Stimulated activated CD4-positive, alpha-beta T cell treated with anti-CD3 and anti-CD28 coated beads, Interleukin-15, amount 100 ng/mL, for 1 hour (primary cell): ENCODE measurements around the gene PLEKHH3.

Experiments
- DNase-seq, 2 donors: peaks; one replicate each; pipeline ENCODE4 v3.0.0-alpha.2; 2020; ENCODE audit warnings: low read depth in 1 of 2, low spot score in 1 of 2

Gene PLEKHH3

GRCh38 chr17:42676424-42677011 lies at the start of gene PLEKHH3:
PLEKHH3 (minus strand) TSS chr17:42676994; CDS start chr17:42676563, 431 bp downstream.
- no peak for DNase-seq

GRCh38 chr17:42725143-42725542 lies 48.3 kb upstream of the PLEKHH3 start:
- no peak for DNase-seq

DNA sequence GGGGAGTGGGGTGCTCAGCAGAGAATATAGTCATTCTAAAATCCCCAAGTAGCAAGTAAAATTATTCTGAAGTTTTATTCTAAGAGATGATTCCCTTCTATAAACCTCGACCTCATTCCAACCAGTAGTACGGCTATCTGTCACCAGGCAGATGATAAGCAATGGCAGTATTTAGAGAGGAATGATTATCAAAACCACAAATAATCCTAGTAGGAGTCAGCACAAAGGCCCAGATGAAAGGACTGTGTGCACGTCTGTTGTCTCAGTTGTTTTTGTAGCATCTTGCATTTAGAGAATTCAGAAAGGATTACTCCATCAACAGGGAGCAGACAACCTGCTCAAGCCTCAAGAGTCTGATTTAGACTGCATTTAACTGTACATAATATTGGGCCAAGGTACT lies 46.8 kb upstream of the PLEKHH3 start:
- DNase-seq: no peak

GRCh38 chr17:42720996-42721583 lies 44.3 kb upstream of the PLEKHH3 start:
- no peak for DNase-seq

- no peak for DNase-seq
Measured at GRCh38 chr17:42709561-42709960, 32.8 kb upstream of the PLEKHH3 start.

GRCh38 chr17:42708588-42708987 lies 31.8 kb upstream of the PLEKHH3 start:
- no peak for DNase-seq

DNA sequence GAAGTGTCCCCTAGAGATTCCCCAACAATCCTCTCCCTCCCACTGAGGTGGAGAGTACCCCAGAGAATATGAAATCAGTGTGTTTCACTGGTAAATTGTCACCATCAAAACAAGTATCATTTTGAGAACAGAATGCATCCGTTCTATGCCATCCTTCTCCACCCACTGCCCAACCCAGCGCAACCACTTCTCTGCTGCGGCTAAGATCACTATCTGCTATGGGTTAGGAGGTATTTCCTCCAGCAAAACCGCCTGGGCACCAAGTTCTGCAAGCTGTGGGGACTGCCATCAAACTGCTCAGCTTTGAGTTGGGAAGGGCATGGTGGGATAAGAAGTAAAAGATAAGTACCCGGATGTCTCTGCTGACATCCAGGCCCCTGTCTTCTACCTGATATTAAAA lies 29.9 kb upstream of the PLEKHH3 start:
- peak in 1 of 2 donors; percentile 18 for DNase-seq

GRCh38 chr17:42704837-42705494 lies 28.2 kb upstream of the PLEKHH3 start:
- DNase-seq: no peak

DNA sequence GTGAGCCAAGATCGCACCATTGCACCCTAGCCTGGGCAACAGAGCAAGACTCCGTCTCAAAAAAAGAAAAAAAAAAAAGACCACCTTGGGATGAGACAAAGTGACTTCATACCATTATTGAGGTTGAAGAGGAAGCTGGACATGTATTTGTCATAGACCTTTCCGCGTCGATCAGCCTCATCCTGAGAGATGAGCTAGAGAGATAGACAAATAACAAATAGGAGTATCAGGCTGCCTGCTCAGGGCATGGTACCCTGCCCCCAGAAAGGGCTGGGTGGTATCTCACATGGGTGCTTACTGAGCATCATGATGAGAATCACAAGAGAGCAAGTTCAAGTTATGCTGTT lies 27.7 kb upstream of the PLEKHH3 start:
- no peak for DNase-seq

DNA sequence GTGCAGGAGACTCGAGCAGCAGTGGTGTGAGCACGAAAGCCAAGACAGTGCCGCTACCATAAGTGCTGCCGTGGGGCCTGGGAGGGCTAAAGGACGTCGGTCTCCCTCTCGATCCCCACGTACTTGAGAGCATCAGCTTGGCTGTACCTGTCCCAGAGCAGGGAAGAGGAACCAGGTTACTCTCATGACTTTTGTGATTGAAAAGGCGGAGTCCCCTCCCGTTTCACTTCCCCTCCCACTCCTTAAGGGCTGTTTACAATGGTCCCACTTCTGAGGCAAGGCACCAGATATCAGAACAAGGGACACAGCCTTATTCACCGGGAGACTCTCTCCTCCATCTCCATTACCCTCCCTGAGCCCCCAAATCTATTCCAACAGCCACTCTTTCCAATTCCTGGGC lies 25.7 kb upstream of the PLEKHH3 start:
- DNase-seq: no peak

DNA sequence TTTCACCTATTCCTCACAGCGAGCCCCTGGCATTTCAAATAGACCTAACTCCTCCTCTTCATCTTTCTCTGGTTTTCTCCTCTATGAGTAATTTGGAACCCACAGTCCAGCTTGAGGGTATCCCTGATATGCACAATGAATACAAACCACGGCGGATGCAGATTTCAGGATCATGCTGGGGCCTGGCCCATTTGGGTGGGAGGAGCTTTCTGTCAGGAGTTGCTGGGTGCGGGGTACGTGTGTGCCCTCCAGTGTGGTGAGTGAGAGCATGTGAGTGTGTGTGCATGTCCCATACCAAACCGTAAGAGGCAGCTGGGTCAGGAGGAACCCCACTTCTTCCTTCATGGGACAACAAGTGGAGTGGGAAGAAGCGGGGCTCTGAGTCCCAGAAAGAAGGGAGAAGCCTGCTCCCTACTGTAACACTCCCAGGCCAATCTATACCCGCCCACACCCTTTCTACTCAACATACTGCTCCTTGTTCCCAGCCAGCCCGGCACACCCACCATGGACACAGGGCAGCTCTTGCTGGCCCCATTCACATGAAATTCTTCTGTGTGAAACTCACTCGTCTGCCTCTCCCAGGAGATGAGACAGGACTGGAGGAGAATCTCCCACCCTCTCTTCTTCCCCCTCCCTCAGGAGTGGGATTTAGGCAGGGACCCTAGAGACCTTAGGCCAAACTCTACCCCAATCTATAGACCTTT lies 23.9 kb upstream of the PLEKHH3 start:
- DNase-seq: no peak

DNA sequence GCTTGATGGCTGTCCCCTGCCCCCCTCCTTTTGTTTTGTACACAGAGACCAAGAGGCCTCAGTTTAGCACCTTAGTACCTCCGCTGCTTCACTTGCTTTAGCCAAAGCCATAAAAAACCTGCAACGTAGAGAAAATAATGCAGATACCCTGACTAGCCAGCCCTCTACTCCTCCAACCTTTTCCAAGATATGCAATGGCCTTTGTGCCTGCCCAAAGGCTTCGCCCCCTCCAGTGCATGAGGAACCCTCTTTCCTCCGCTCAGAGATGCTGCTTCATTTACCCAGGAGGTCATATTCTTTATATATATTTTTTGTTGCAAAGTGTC lies 22.6 kb upstream of the PLEKHH3 start:
- DNase-seq: no peak

DNA sequence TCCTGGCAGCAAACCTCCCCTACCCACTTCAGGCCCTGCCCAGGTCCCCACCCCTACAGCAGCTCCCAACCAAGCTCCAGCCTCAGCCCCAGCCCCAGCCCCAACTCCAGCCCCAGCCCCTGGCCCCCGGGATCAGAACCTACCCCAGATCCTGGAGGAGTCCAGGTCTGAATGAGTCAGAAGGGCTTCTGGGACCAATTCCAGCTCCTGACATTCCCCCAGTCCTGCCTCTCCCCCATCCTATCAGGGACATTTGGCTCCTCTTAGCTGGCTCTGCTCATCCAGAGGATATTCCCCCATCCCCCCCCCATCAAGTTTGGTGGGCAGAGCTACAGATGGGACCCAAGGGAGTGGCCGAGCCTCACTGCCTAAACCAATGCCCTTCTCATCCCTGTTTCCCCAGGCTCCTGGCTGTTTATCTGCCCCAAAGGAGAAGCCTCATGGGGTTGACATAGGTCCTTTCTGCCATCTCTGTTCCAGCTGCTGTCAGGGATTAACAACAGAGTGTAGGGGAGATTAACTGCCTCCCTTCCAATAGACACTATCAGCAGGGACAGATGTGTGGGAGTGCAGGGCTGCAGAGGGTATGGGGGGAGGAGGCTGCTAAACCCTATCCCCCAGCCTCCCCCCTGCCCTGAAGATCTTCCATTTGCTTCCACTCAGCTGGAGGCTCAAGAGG lies 22.1 kb upstream of the PLEKHH3 start:
- no peak for DNase-seq

DNA sequence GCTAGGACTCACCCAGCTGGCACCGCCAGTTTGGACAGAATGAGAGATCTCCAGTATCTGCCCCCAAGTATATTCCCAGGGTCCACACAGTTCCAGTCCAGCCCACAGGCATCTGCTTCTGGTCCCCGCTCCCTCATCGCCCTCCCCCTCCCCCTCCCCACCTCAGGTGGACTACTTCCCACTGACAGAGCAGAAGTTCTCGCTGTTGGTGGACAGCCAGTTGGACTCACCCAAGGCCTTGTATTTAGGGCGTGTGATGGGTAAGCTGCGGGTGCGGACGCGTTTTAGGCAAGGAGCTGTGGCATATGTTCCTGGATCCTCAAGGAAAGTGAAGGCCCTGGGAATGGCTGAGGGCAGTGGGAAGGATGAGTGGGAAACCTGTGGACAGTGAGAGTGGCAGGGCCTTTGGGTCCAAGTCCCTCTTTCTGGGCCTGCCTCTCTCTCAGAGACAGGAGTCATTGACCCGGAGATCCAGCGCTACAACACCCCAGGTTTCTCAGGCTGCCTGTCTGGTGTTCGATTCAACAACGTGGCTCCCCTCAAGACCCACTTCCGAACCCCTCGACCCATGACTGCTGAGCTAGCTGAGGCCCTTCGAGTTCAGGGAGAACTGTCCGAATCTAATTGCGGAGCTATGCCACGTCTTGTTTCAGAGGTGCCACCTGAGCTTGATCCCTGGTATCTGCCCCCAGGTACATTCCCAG lies 20.5 kb upstream of the PLEKHH3 start:
- no peak for DNase-seq

DNA sequence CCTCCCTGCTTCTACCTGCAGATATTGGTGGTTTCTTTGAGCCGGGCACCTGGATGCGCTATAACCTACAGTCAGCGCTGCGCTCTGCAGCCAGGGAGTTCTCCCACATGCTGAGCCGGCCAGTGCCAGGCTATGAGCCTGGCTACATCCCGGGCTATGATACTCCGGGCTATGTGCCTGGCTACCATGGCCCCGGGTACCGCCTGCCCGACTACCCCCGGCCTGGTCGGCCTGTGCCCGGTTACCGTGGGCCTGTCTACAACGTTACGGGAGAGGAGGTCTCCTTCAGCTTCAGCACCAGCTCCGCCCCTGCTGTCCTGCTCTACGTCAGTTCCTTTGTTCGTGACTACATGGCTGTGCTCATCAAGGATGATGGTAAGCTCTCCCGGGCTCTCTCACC lies 18.7 kb upstream of the PLEKHH3 start:
- DNase-seq: no peak

DNA sequence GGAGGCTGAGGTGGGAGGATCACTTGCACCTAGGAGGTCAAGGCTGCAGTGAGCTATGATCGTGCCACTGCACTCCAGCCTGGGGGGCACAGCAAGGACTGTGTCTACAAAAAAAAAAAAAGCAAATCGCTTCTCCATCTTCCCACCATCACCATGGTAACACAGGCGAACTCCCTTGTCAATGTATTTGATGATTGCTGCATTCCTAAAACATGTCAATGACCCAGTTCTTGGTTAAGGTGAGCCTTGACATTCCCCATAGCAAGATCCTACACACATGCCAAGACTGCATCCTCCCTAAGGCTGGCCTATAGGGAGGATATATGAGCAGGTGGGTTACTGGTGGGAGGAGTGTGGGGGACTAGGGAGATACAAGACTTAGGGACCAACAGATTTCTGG lies 17.7 kb upstream of the PLEKHH3 start:
- DNase-seq: no peak

- DNase-seq: no peak
Measured at GRCh38 chr17:42692489-42692888, 15.7 kb upstream of the PLEKHH3 start.

- no peak for DNase-seq
Measured at GRCh38 chr17:42691021-42691545, 14.3 kb upstream of the PLEKHH3 start.

DNA sequence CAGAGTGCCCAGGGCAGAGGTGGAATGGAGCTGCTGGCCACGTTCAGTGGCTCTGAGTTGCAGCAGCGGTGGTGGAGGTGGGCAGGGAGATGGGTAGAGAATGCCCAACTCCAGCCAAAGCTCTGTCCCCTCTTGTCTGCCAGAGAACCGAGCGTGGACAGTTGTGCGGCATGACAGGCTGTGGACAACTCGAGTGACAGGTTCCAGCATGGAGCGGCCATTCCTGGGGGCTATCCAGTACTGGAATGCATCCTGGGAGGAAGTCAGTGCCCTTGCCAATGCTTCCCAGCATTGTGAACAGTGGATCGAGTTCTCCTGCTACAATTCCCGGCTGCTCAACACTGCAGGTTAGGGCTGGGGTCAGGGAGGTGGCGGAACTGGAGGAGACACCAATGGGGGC lies 13.8 kb upstream of the PLEKHH3 start:
- DNase-seq: no peak

GRCh38 chr17:42687707-42688320 lies 11.0 kb upstream of the PLEKHH3 start:
- DNase-seq: no peak
